C4-2B (cell line): ENCODE data around the gene HSPB3.

Experiments
- ZFX ChIP-seq: fragments of 450-650 bp; IDR thresholded peaks from 2 replicates; pipeline ENCODE4 v1.6.1; 2017
- TF ChIP-seq, protein P1 (sequence below): fragments of 450-650 bp; conservative IDR thresholded peaks from 2 replicates; pipeline ENCODE4 v1.5.1; 2017; ENCODE audit warnings: mild to moderate bottlenecking

DNA sequence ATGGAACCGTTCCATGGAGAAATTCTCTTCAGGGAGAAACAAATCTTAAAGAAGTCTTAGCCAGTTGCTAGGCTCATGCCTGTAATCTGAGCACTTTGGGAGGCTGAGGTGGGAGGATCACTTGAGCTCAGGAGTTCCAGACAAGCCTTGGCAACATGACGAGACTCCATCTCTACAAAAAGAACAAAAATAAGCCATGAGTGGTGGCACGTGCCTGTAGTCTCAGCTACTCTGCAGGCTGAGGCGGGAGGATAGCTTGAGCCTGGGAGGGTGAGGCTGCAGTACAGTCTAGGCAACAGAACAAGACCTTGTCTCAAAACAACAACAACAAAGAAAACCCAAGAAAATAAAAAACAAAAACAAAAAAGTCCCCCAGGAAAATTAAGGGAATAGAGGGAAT is 8.2 kb downstream of the HSPB3 start:
- TF ChIP-seq, protein P1, sequence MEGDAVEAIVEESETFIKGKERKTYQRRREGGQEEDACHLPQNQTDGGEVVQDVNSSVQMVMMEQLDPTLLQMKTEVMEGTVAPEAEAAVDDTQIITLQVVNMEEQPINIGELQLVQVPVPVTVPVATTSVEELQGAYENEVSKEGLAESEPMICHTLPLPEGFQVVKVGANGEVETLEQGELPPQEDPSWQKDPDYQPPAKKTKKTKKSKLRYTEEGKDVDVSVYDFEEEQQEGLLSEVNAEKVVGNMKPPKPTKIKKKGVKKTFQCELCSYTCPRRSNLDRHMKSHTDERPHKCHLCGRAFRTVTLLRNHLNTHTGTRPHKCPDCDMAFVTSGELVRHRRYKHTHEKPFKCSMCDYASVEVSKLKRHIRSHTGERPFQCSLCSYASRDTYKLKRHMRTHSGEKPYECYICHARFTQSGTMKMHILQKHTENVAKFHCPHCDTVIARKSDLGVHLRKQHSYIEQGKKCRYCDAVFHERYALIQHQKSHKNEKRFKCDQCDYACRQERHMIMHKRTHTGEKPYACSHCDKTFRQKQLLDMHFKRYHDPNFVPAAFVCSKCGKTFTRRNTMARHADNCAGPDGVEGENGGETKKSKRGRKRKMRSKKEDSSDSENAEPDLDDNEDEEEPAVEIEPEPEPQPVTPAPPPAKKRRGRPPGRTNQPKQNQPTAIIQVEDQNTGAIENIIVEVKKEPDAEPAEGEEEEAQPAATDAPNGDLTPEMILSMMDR, result no peak
- no peak for TF ChIP-seq ZFX
